Measurements from ENCODE around the gene RUSC1. TPM values are rescaled to one million over a fixed set of nuclear protein-coding genes. Genes with fewer than 3 reads are reported as not detected.

The RUSC1 gene
- total RNA-seq, 1 experiment from 2014 or later, result 66.9 TPM

DNA sequence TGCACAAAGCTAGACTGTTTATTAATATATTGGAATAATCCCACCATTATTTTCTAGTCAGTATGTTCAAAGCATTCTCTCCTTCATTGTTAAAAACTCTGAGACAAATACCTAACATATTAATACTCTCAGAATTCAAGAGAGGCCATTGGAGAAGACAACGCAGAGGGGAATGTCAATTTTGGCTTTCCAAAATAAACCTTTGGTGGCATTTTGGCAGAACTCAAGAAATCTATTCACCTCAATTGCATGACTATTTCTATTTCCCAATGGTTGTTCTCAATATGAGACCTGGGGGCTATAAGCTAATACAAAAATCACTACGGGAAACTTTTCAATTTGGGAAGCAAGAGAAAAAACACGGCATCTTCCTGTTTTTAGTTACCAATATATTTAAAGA, 58.5 kb downstream of the RUSC1 start:
- Histone ChIP-seq H2BK20ac (ENCODE audit: low read depth, low read length, poor library complexity, severe bottlenecking) (no peak overlapping the region), H2BK12ac (ENCODE audit: insufficient read length, low read depth, low read length) (no peak overlapping the region), H3K4ac (ENCODE audit: low read depth, low read length) (no peak overlapping the region), H3K18ac (ENCODE audit: insufficient read length, low read depth, low read length) (no peak overlapping the region), H3K27me3 (ENCODE audit: insufficient read depth, low read length) (no peaks in the 10 kb centered on the region), H3K56ac (ENCODE audit: insufficient read length, low read depth, low read length) (no peak overlapping the region), H3K79me1 (ENCODE audit: insufficient read depth, low read depth, low read length, poor library complexity, severe bottlenecking) (no peaks in the 10 kb centered on the region), H4K20me1 (ENCODE audit: control insufficient read depth, insufficient read depth, insufficient read length) (no peaks in the 10 kb centered on the region), H3K4me2 (ENCODE audit: insufficient read depth, insufficient read length, low read length) (no peak overlapping the region), H2BK120ac (ENCODE audit: low read depth, low read length, poor library complexity, severe bottlenecking) (no peak overlapping the region), H3K27ac (ENCODE audit: insufficient read length, low read depth, low read length) (no peak overlapping the region), H3K23ac (ENCODE audit: insufficient read length, low read depth, low read length) (no peak overlapping the region), H3K4me1 (ENCODE audit: insufficient read depth, low read length) (no peaks in the 10 kb centered on the region; the same call in 1 of the 2 replicates), H4K8ac (replicated peaks; ENCODE audit: insufficient read length, low read depth, low read length) (no peak overlapping the region), H3K9me3 (ENCODE audit: control insufficient read depth, low read depth, low read length) (no peaks in the 10 kb centered on the region), H3T11ph (ENCODE audit: low read length) (no peak overlapping the region), H2BK5ac (ENCODE audit: insufficient read length, low read length) (no peak overlapping the region), H3K14ac (ENCODE audit: insufficient read depth, low read length) (no peak overlapping the region), H3K9ac (ENCODE audit: extremely low read depth, insufficient read length, low read length) (no peak overlapping the region), H4K5ac (ENCODE audit: insufficient read length, low read depth, low read length) (no peak overlapping the region), H3K23me2 (ENCODE audit: insufficient read length, low read depth, low read length, poor library complexity, severe bottlenecking) (no peaks in the 10 kb centered on the region), H2AFZ (ENCODE audit: low read length) (no peak overlapping the region), H3K79me2 (ENCODE audit: insufficient read depth, low read length) (no peaks in the 10 kb centered on the region), H4K91ac (ENCODE audit: insufficient read length, low read depth, low read length) (no peak overlapping the region), H2BK15ac (ENCODE audit: low read depth, low read length) (no peak overlapping the region), H2AK5ac (ENCODE audit: insufficient read length, low read length) (no peak overlapping the region)
- no peaks in the 10 kb centered on the region for H3K9me3 Mint-ChIP-seq
- H3K4me1 Mint-ChIP-seq, result peaks cover 6 to 9% of the 10 kb centered on the region in 2 experiments; a peak in 3 of 4 replicates
- H3K36me3 Mint-ChIP-seq (ENCODE audit: insufficient read depth in 1 of 3, low read depth in 3 of 3), result peaks cover 17 to 41% (median 39%) of the 10 kb centered on the region in 3 experiments; a peak in 6 of 7 replicates
- no peak overlapping the region for H3K4me3 Mint-ChIP-seq
- WGBS (ENCODE audit: extremely low coverage, insufficient read length, low lambda C conversion rate), result no CpG with 5 or more reads among the region's 3 CpGs
- peak overlapping the region in 1 of 3 experiments; percentile 55; a peak in 1 of 7 replicates for H3K27ac Mint-ChIP-seq
- no peak for DNase-seq
- no peaks in the 10 kb centered on the region for H3K27me3 Mint-ChIP-seq (ENCODE audit: low read depth)
- no peak for TF ChIP-seq CTCF (conservative IDR thresholded peaks at IDR 0.05)
